H1 (cell line): ENCODE data around the gene BIRC7. TPM values are rescaled to one million over a fixed set of nuclear protein-coding genes. Genes with fewer than 3 reads are reported as not detected.

Source experiments
- CTCF ChIA-PET: fragments of 300-600 bp; sonication (Branson Sonifier 250); formaldehyde crosslinking; loops from one replicate; lab custom pipeline; 2021; ENCODE audit not compliant: partially characterized antibody; lab: Charles Lee
- POLR2A ChIA-PET: fragments of 300-600 bp; sonication (Branson Sonifier 250); formaldehyde crosslinking; loops from one replicate; lab custom pipeline; 2021; ENCODE audit warnings: inconsistent platforms; ENCODE audit not compliant: partially characterized antibody; lab: Charles Lee
- DNase-seq, 2 experiments: peaks; one replicate each; pipeline versions ENCODE4 v3.0.0 to v3.0.0-alpha.2; 2010 to 2022; ENCODE audit warnings: low spot score in 2 of 2, low read depth in 1 of 2, mixed read lengths in 1 of 2
- FAIRE-seq: peaks from 2 replicates; lab custom pipeline; 2011; peaks lifted over from hg19 to GRCh38; lab: Jason Lieb, UNC
- H2AFZ ChIP-seq: 2 replicates; pipeline ENCODE4 v1.8.1; 2012; ENCODE audit warnings: low read length, inconsistent platforms
- H2AK5ac ChIP-seq: 2 replicates; pipeline ENCODE4 v1.6.1; 2013; ENCODE audit warnings: low read depth, low read length
- H2BK120ac ChIP-seq: replicated peaks from 2 replicates; pipeline ENCODE3; 2013; ENCODE audit warnings: low read depth, low read length, inconsistent platforms
- H2BK12ac ChIP-seq: 2 replicates; pipeline ENCODE4 v1.6.1; 2013; ENCODE audit warnings: low read depth, low read length
- H2BK15ac ChIP-seq: 2 replicates; pipeline ENCODE4 v1.6.1; 2013; ENCODE audit warnings: low read length
- H2BK20ac ChIP-seq: 2 replicates; pipeline ENCODE4 v1.6.1; 2013; ENCODE audit warnings: low read length
- H2BK5ac ChIP-seq: 2 replicates; pipeline ENCODE4 v1.6.1; 2013; ENCODE audit warnings: low read depth, low read length
- H3K14ac ChIP-seq: 2 replicates; pipeline ENCODE4 v1.6.1; 2013; ENCODE audit warnings: inconsistent platforms; ENCODE audit not compliant: insufficient read length
- H3K18ac ChIP-seq: 2 replicates; pipeline ENCODE4 v1.6.1; 2013; ENCODE audit warnings: low read length; ENCODE audit errors: extremely low read depth
- H3K23ac ChIP-seq: 2 replicates; pipeline ENCODE4 v1.6.1; 2013; ENCODE audit warnings: inconsistent platforms; ENCODE audit not compliant: insufficient read length
- H3K23me2 ChIP-seq: 2 replicates; pipeline ENCODE4 v1.6.1; 2013; ENCODE audit warnings: low read depth, low read length
- H3K27ac ChIP-seq: 2 replicates; pipeline ENCODE4 v1.6.1; 2011; ENCODE audit warnings: low read depth, low read length, inconsistent platforms
- H3K27me3 ChIP-seq, 4 experiments: replicated peaks in 1 of 4; 1 replicate in 1 of 4; 2 replicates in 3 of 4; pipeline versions ENCODE4 v1.6.1 to v1.8.1; 2011 to 2013; ENCODE audit warnings: low read length in 3 of 4, mild to moderate bottlenecking in 3 of 4, inconsistent platforms in 2 of 4, mixed read lengths in 2 of 4, moderate library complexity in 1 of 4; ENCODE audit not compliant: control insufficient read depth in 3 of 4, insufficient read depth in 3 of 4; ENCODE audit errors: extremely low read depth in 1 of 4
- H3K36me3 ChIP-seq, 4 experiments: 2 replicates each; pipeline versions ENCODE4 v1.6.1 to v1.8.1; 2011 to 2013; ENCODE audit warnings: mild to moderate bottlenecking in 4 of 4, low read length in 3 of 4, moderate library complexity in 2 of 4, control low read depth in 1 of 4, inconsistent platforms in 1 of 4; ENCODE audit not compliant: insufficient read depth in 4 of 4, control insufficient read depth in 2 of 4
- H3K4ac ChIP-seq: replicated peaks from 2 replicates; pipeline ENCODE3; 2013; ENCODE audit warnings: low read length, low read depth, mixed read lengths, inconsistent platforms; ENCODE audit not compliant: insufficient read length
- H3K4me1 ChIP-seq, 4 experiments: replicated peaks in 1 of 4; 1 replicate in 1 of 4; 2 replicates in 3 of 4; pipeline versions ENCODE4 v1.6.1 to v1.8.1; 2011 to 2013; ENCODE audit warnings: low read length in 3 of 4, inconsistent platforms in 2 of 4, mixed read lengths in 1 of 4; ENCODE audit not compliant: insufficient read depth in 4 of 4, control insufficient read depth in 3 of 4
- H3K4me2 ChIP-seq, 2 experiments: 2 replicates each; pipeline versions ENCODE4 v1.6.1 to v1.8.1; 2011 to 2013; ENCODE audit warnings: low read depth in 2 of 2, low read length in 2 of 2, control low read depth in 1 of 2, inconsistent platforms in 1 of 2, mild to moderate bottlenecking in 1 of 2; ENCODE audit not compliant: insufficient read depth in 1 of 2
- H3K4me3 ChIP-seq, 4 experiments: fragments of 200-600, 300-600 bp in 1 of 4; sonication (generic), shearing (Covaris generic), sonication (Bioruptor Twin) in 1 of 4; 2 replicates each; pipeline versions ENCODE4 v1.5.1 to v1.8.1; 2011 to 2016; ENCODE audit warnings: low read length in 4 of 4, low read depth in 3 of 4, control low read depth in 2 of 4, inconsistent platforms in 2 of 4, mild to moderate bottlenecking in 2 of 4, mixed read lengths in 1 of 4, moderate library complexity in 1 of 4; ENCODE audit not compliant: insufficient read depth in 2 of 4; ENCODE audit errors: extremely low read depth in 1 of 4
- H3K56ac ChIP-seq: replicated peaks from 2 replicates; pipeline ENCODE3; 2013; ENCODE audit warnings: low read depth, mild to moderate bottlenecking, mixed read lengths, low read length, inconsistent platforms; ENCODE audit not compliant: insufficient read length
- H3K79me1 ChIP-seq: 2 replicates; pipeline ENCODE4 v1.6.1; 2013; ENCODE audit warnings: low read depth, low read length, control low read depth
- H3K79me2 ChIP-seq, 2 experiments: 2 replicates each; pipeline versions ENCODE4 v1.6.1 to v1.8.1; 2012 to 2013; ENCODE audit warnings: low read length in 2 of 2, mild to moderate bottlenecking in 2 of 2, inconsistent platforms in 1 of 2; ENCODE audit not compliant: insufficient read depth in 2 of 2, control insufficient read depth in 1 of 2
- H3K9ac ChIP-seq, 4 experiments: replicated peaks in 1 of 4; 1 replicate in 1 of 4; 2 replicates in 3 of 4; pipeline versions ENCODE4 v1.6.1 to v1.8.1; 2011 to 2013; ENCODE audit warnings: low read depth in 3 of 4, low read length in 3 of 4, control low read depth in 2 of 4, mild to moderate bottlenecking in 2 of 4, moderate library complexity in 2 of 4, inconsistent platforms in 1 of 4; ENCODE audit errors: extremely low read depth in 1 of 4
- H3K9me3 ChIP-seq, 2 experiments: 2 replicates each; pipeline versions ENCODE4 v1.6.1 to v1.8.1; 2012 to 2013; ENCODE audit warnings: mild to moderate bottlenecking in 2 of 2, moderate library complexity in 2 of 2, control low read depth in 1 of 2, inconsistent platforms in 1 of 2, low read depth in 1 of 2, low read length in 1 of 2, mixed read lengths in 1 of 2; ENCODE audit not compliant: insufficient read depth in 2 of 2
- H4K20me1 ChIP-seq, 2 experiments: replicated peaks in 1 of 2; 2 replicates each; pipeline versions ENCODE3 to v1.8.1; 2011 to 2013; ENCODE audit warnings: inconsistent platforms in 2 of 2, low read length in 2 of 2, mild to moderate bottlenecking in 1 of 2; ENCODE audit not compliant: insufficient read depth in 2 of 2, control insufficient read depth in 1 of 2
- H4K5ac ChIP-seq: 2 replicates; pipeline ENCODE4 v1.6.1; 2013; ENCODE audit warnings: low read length, low read depth, mixed read lengths, inconsistent platforms; ENCODE audit not compliant: insufficient read length
- H4K8ac ChIP-seq: 2 replicates; pipeline ENCODE4 v1.8.0; 2013; ENCODE audit warnings: mild to moderate bottlenecking, moderate library complexity, low read length, inconsistent platforms; ENCODE audit not compliant: insufficient read depth; ENCODE audit errors: extremely low read depth
- H4K91ac ChIP-seq: replicated peaks from 2 replicates; pipeline ENCODE3; 2013; ENCODE audit warnings: low read length, mixed read lengths, inconsistent platforms; ENCODE audit not compliant: insufficient read length
- BRCA1 ChIP-seq: IDR thresholded peaks from 2 replicates; pipeline ENCODE4 v1.6.1; 2012; ENCODE audit warnings: low read depth, low read length, improper control_type of control experiment
- EP300 ChIP-seq, 2 experiments: IDR thresholded peaks; 1 replicate in 1 of 2; 2 replicates in 1 of 2; pipeline ENCODE4 v1.6.1; 2011 to 2012; ENCODE audit warnings: low read depth in 2 of 2, low read length in 2 of 2, mild to moderate bottlenecking in 2 of 2, borderline replicate concordance in 1 of 2, inconsistent platforms in 1 of 2, moderate library complexity in 1 of 2
- HDAC6 ChIP-seq: IDR thresholded peaks from one replicate; pipeline ENCODE4 v1.7.1; 2012; ENCODE audit warnings: low read depth, mild to moderate bottlenecking, inconsistent platforms, low read length, moderate library complexity
- JUND ChIP-seq: IDR thresholded peaks from 2 replicates; pipeline ENCODE4 v1.6.1; 2011; ENCODE audit warnings: mild to moderate bottlenecking, improper control_type of control experiment, low read length
- POLR2A ChIP-seq, 2 experiments: IDR thresholded peaks; 1 replicate in 1 of 2; 2 replicates in 1 of 2; pipeline ENCODE4 v1.6.1; 2011; ENCODE audit warnings: low read depth in 2 of 2, low read length in 2 of 2, mild to moderate bottlenecking in 2 of 2; ENCODE audit errors: control extremely low read depth in 1 of 2
- RNF2 ChIP-seq: fragments of 200-900, 300-1000 bp; sonication (generic); IDR thresholded peaks from 2 replicates; pipeline ENCODE4 v1.7.1; 2016; ENCODE audit warnings: borderline replicate concordance, low read depth, mild to moderate bottlenecking, antibody characterized with exemption, low read length; ENCODE audit not compliant: poor library complexity, severe bottlenecking; ENCODE audit errors: missing control alignments
- RXRA ChIP-seq: IDR thresholded peaks from 2 replicates; pipeline ENCODE4 v1.6.1; 2011; ENCODE audit warnings: low read depth, mild to moderate bottlenecking, low read length, moderate library complexity; ENCODE audit not compliant: insufficient read depth
- SRF ChIP-seq: IDR thresholded peaks from 2 replicates; pipeline ENCODE4 v1.6.1; 2011; ENCODE audit warnings: mild to moderate bottlenecking, low read depth, low read length, moderate library complexity
- TCF12 ChIP-seq: IDR thresholded peaks from 2 replicates; pipeline ENCODE4 v1.6.1; 2011; ENCODE audit warnings: low read depth, mild to moderate bottlenecking, low read length
- TEAD4 ChIP-seq: IDR thresholded peaks from 2 replicates; pipeline ENCODE4 v1.6.1; 2012; ENCODE audit warnings: low read depth, low read length, inconsistent platforms, mixed read lengths
- WGBS, 2 experiments: shearing (Covaris generic) in 1 of 2; methylation state at CpG; one replicate each; pipeline versions ENCODE4 v1.1.6 to v1.1.7; 2013 to 2015; ENCODE audit warnings: low lambda C conversion rate in 2 of 2, mixed read lengths in 2 of 2, inconsistent platforms in 1 of 2, low coverage in 1 of 2, missing lambda C conversion rate in 1 of 2; ENCODE audit not compliant: insufficient replicate concordance in 2 of 2, insufficient coverage in 1 of 2, insufficient read length in 1 of 2; ENCODE audit errors: extremely low coverage in 1 of 2, missing lambda C conversion rate in 1 of 2; 5-methylcytosine and 5-hydroxymethylcytosine counted together
- polyA plus RNA-seq, 7 experiments: library from polyadenylated mRNA; depleted of rRNA in 3 of 7; stranded (reverse) in 5 of 7; unstranded in 2 of 7; fragments of >200 nt in 5 of 7; fragments of 200-250 nt in 2 of 7; gene quantifications; 1 replicate in 5 of 7; 2 replicates in 1 of 7; 4 replicates in 1 of 7; pipeline versions ENCODE4 v1.2.1 to v1.2.3, GENCODE V29; 2011 to 2013; ENCODE audit warnings: missing spikeins in 2 of 7, mixed read lengths in 2 of 7
- total RNA-seq: library from RNA; stranded (reverse); fragmentation: NEBNext Ultra II Directional; extraction: Animal tissue kit (Norgen Biotek cat#: 25700); gene quantifications from 2 replicates; pipeline ENCODE4 v1.2.1, GENCODE V29; 2021

Gene BIRC7
- total and polyA plus RNA-seq, 2 of the 8 experiments (the other 6 are each of a cell fraction or from before 2014, with no cell fraction given): 0.11 to 0.41 TPM

GRCh38 chr20:63191400-63191799, 44.3 kb upstream of the BIRC7 start:
- Histone ChIP-seq H4K91ac (no peak overlapping the region), H4K8ac (no peak overlapping the region), H3K9ac (no peak overlapping the region), H3K18ac (no peak overlapping the region), H3K56ac (no peak overlapping the region), H3K23ac (no peak overlapping the region), H3K27me3 (no peaks in the 10 kb centered on the region; a peak in 2 of 7 replicates), H3K4ac (peak overlapping the region; percentile 53), H3K14ac (no peak overlapping the region), H4K5ac (no peak overlapping the region), H3K4me2 (no peak overlapping the region), H3K9me3 (no peaks in the 10 kb centered on the region), H2BK5ac (no peak overlapping the region), H4K20me1 (peaks cover 3 to 17% of the 10 kb centered on the region in 2 experiments), H2BK12ac (no peak overlapping the region), H3K79me1 (peaks cover 2% of the 10 kb centered on the region), H3K4me3 (no peak overlapping the region), H3K27ac (no peak overlapping the region; the same call in 1 of the 2 replicates), H3K23me2 (no peaks in the 10 kb centered on the region; the same call in 1 of the 2 replicates), H2AFZ (no peak overlapping the region), H3K79me2 (peaks cover 0 to 4% of the 10 kb centered on the region in 2 experiments; a peak in 2 of 4 replicates), H2BK120ac (no peak overlapping the region), H2AK5ac (no peak overlapping the region), H3K4me1 (no peaks in the 10 kb centered on the region), H2BK20ac (no peak overlapping the region), H2BK15ac (no peak overlapping the region), H3K36me3 (peaks cover 3 to 13% (median 5%) of the 10 kb centered on the region in 4 experiments; a peak in 4 of 8 replicates)
- no peak for FAIRE-seq
- ChIA-PET POLR2A (interaction anchor here (1.0 to 1.5 kb wide), 2 partner anchors 17 to 27 kb away, joined by 3 read pairs; no protein-coding TSS in a partner anchor), CTCF (interaction anchor here (1.2 to 4.9 kb wide), 4 partner anchors 11 to 32 kb away, joined by 4 to 28 read pairs (median 7); partner anchors contain the start of gene YTHDF1)
- 92% methylated on average over 13 of the region's 14 CpGs; no CpG with 5 or more reads in 1 of the 2 experiments for WGBS, 2 experiments
- DNase-seq: no peak
- TF ChIP-seq POLR2A (IDR thresholded peaks at IDR 0.05; ENCODE audit: control extremely low read depth in 1 of 2, low read depth in 2 of 2, low read length in 2 of 2): no peak
- no peak for TF ChIP-seq JUND
- TF ChIP-seq TEAD4: no peak
- TF ChIP-seq EP300 (IDR thresholded peaks at IDR 0.05; ENCODE audit: borderline replicate concordance in 1 of 2, low read depth in 2 of 2, low read length in 2 of 2): no peak
- TF ChIP-seq SRF: no peak
- no peak for TF ChIP-seq RXRA
- no peak for TF ChIP-seq BRCA1
- TF ChIP-seq HDAC6: no peak
- TF ChIP-seq RNF2: no peak
- no peak for TF ChIP-seq TCF12
